Upper lobe of right lung (tissue), 1 donor: Measurements from ENCODE around the gene WNT7A. TPM values are rescaled to one million over a fixed set of nuclear protein-coding genes. Genes with fewer than 3 reads are reported as not detected.
A peak's percentile ranks its signal among the peaks of the same experiment; 100 is the strongest.

Experiments
- ATAC-seq: fragments of 200-7000 bp; cut with Tn5 transposase; one replicate; pipeline ENCODE4 v1.9.1; 2020; ENCODE audit warnings: mild to moderate bottlenecking, moderate library complexity
- DNase-seq: peaks from one replicate; pipeline ENCODE4 v3.0.0-alpha.2; 2020
- H3K27ac ChIP-seq: fragments of 200-600 bp; one replicate; pipeline ENCODE4 v1.8.0; 2022
- H3K27me3 ChIP-seq: fragments of 200-600 bp; one replicate; pipeline ENCODE4 v1.8.0; 2022; ENCODE audit warnings: mild to moderate bottlenecking
- H3K36me3 ChIP-seq: fragments of 200-600 bp; one replicate; pipeline ENCODE4 v1.8.0; 2022
- H3K4me1 ChIP-seq: fragments of 200-600 bp; one replicate; pipeline ENCODE4 v1.8.0; 2022
- H3K4me3 ChIP-seq: fragments of 200-600 bp; one replicate; pipeline ENCODE4 v1.8.0; 2022; ENCODE audit warnings: mild to moderate bottlenecking
- H3K9me3 ChIP-seq: fragments of 200-600 bp; one replicate; pipeline ENCODE4 v1.8.0; 2022
- CTCF ChIP-seq: fragments of 200-600 bp; IDR thresholded peaks from one replicate; pipeline ENCODE4 v1.8.0; 2022; ENCODE audit warnings: antibody characterized with exemption
- intact Hi-C: fragments of 100-400 bp; cut with DNase I; formaldehyde crosslinking; loops from one replicate; pipeline ENCODE4 v1.11.0; 2022
- total RNA-seq: library from RNA; stranded (reverse); fragmentation: NEBNext Ultra II Directional; extraction: Animal tissue kit (Norgen Biotek cat#: 25700); gene quantifications from one replicate; pipeline ENCODE4 v1.2.1, GENCODE V29; 2021
- donor health status: DM: no; HTN: yes; CAD: no; lungs with severe emphysema.

Gene WNT7A
- total RNA-seq, 1 donor from 2014 or later = 6.6 TPM

GRCh38 chr3:13822871-13823585, 56.8 kb downstream of the WNT7A start:
- H3K4me3 ChIP-seq = no peak overlapping the region
- H3K36me3 ChIP-seq = no peaks in the 10 kb centered on the region
- TF ChIP-seq CTCF = no peak
- ATAC-seq (no peak), DNase-seq (peak; percentile 38)
- no peak overlapping the region for H3K27ac ChIP-seq
- no peaks in the 10 kb centered on the region for H3K9me3 ChIP-seq
- H3K4me1 ChIP-seq = no peaks in the 10 kb centered on the region
- intact Hi-C loops = no loop called here
- no peaks in the 10 kb centered on the region for H3K27me3 ChIP-seq

GRCh38 chr3:13822042-13822441, 57.8 kb downstream of the WNT7A start:
- Histone ChIP-seq H3K27me3 (no peaks in the 10 kb centered on the region), H3K27ac (no peak overlapping the region), H3K4me3 (no peak overlapping the region), H3K36me3 (no peaks in the 10 kb centered on the region), H3K9me3 (no peaks in the 10 kb centered on the region), H3K4me1 (no peaks in the 10 kb centered on the region)
- intact Hi-C loops = no loop called here
- TF ChIP-seq CTCF = no peak
- DNase-seq (peak; percentile 11), ATAC-seq (no peak)

GRCh38 chr3:13821126-13821525, 58.7 kb downstream of the WNT7A start:
- no peak overlapping the region for H3K27ac ChIP-seq
- no peak for TF ChIP-seq CTCF
- H3K9me3 ChIP-seq = peaks cover 7% of the 10 kb centered on the region
- no peaks in the 10 kb centered on the region for H3K27me3 ChIP-seq
- H3K4me1 ChIP-seq = no peaks in the 10 kb centered on the region
- no peak for ATAC-seq
- DNase-seq = no peak
- H3K4me3 ChIP-seq = no peak overlapping the region
- intact Hi-C loops = no loop called here
- H3K36me3 ChIP-seq = no peaks in the 10 kb centered on the region

GRCh38 chr3:13818919-13819318, 61.0 kb downstream of the WNT7A start:
- ATAC-seq (no peak), DNase-seq (peak; percentile 60)
- no peaks in the 10 kb centered on the region for H3K4me1 ChIP-seq
- no peak overlapping the region for H3K4me3 ChIP-seq
- H3K27ac ChIP-seq = no peak overlapping the region
- no peaks in the 10 kb centered on the region for H3K36me3 ChIP-seq
- peaks cover 27% of the 10 kb centered on the region for H3K9me3 ChIP-seq
- intact Hi-C loops = no loop called here
- TF ChIP-seq CTCF = no peak
- no peaks in the 10 kb centered on the region for H3K27me3 ChIP-seq

GRCh38 chr3:13815088-13815683, 64.7 kb downstream of the WNT7A start:
- Histone ChIP-seq H3K9me3 (peaks cover 28% of the 10 kb centered on the region), H3K4me3 (no peak overlapping the region), H3K36me3 (no peaks in the 10 kb centered on the region), H3K27ac (no peak overlapping the region), H3K27me3 (no peaks in the 10 kb centered on the region), H3K4me1 (no peaks in the 10 kb centered on the region)
- intact Hi-C loops = no loop called here
- DNase-seq = no peak
- TF ChIP-seq CTCF = no peak
- no peak for ATAC-seq
